Measurements from ENCODE around the gene KIF4A.

- TF ChIP-seq, protein P1, sequence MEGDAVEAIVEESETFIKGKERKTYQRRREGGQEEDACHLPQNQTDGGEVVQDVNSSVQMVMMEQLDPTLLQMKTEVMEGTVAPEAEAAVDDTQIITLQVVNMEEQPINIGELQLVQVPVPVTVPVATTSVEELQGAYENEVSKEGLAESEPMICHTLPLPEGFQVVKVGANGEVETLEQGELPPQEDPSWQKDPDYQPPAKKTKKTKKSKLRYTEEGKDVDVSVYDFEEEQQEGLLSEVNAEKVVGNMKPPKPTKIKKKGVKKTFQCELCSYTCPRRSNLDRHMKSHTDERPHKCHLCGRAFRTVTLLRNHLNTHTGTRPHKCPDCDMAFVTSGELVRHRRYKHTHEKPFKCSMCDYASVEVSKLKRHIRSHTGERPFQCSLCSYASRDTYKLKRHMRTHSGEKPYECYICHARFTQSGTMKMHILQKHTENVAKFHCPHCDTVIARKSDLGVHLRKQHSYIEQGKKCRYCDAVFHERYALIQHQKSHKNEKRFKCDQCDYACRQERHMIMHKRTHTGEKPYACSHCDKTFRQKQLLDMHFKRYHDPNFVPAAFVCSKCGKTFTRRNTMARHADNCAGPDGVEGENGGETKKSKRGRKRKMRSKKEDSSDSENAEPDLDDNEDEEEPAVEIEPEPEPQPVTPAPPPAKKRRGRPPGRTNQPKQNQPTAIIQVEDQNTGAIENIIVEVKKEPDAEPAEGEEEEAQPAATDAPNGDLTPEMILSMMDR (conservative IDR thresholded peaks at IDR 0.05 in 1 of 2, IDR thresholded peaks at IDR 0.05 in 1 of 2; ENCODE audit: extremely low read depth in 1 of 2, insufficient read depth in 1 of 2, low read depth in 1 of 2, low read length in 2 of 2): no peak
- no peak for TF ChIP-seq EZH2 (IDR thresholded peaks at IDR 0.05; ENCODE audit: borderline replicate concordance, low read length)
Measured at GRCh38 chrX:70405003-70405402, 115.1 kb downstream of the KIF4A start.

Measured in mammary epithelial cell (primary cell).